ENCODE data around the gene RPS6KA5.

- TF ChIP-seq CTCF (IDR thresholded peaks at IDR 0.05): no peak
- no peak for TF ChIP-seq POLR2A (IDR thresholded peaks at IDR 0.05)
Measured at GRCh38 chr14:90960818-90961217, 99.6 kb downstream of the RPS6KA5 start.

Measured in uterus (tissue), 2 donors.